H1 (cell line): ENCODE measurements around the gene OBSCN. TPM values are rescaled to one million over a fixed set of nuclear protein-coding genes. Genes with fewer than 3 reads are reported as not detected.

Source experiments
- CTCF ChIA-PET: fragments of 300-600 bp; sonication (Branson Sonifier 250); formaldehyde crosslinking; loops from one replicate; lab custom pipeline; 2021; ENCODE audit not compliant: partially characterized antibody; lab: Charles Lee
- POLR2A ChIA-PET: fragments of 300-600 bp; sonication (Branson Sonifier 250); formaldehyde crosslinking; loops from one replicate; lab custom pipeline; 2021; ENCODE audit warnings: inconsistent platforms; ENCODE audit not compliant: partially characterized antibody; lab: Charles Lee
- DNase-seq, 2 experiments: peaks; one replicate each; pipeline versions ENCODE4 v3.0.0 to v3.0.0-alpha.2; 2010 to 2022; ENCODE audit warnings: low spot score in 2 of 2, low read depth in 1 of 2, mixed read lengths in 1 of 2
- FAIRE-seq: peaks from 2 replicates; lab custom pipeline; 2011; peaks lifted over from hg19 to GRCh38; lab: Jason Lieb, UNC
- H2AFZ ChIP-seq: 2 replicates; pipeline ENCODE4 v1.8.1; 2012; ENCODE audit warnings: low read length, inconsistent platforms
- H2AK5ac ChIP-seq: 2 replicates; pipeline ENCODE4 v1.6.1; 2013; ENCODE audit warnings: low read depth, low read length
- H2BK120ac ChIP-seq: replicated peaks from 2 replicates; pipeline ENCODE3; 2013; ENCODE audit warnings: low read depth, low read length, inconsistent platforms
- H2BK12ac ChIP-seq: 2 replicates; pipeline ENCODE4 v1.6.1; 2013; ENCODE audit warnings: low read depth, low read length
- H2BK15ac ChIP-seq: 2 replicates; pipeline ENCODE4 v1.6.1; 2013; ENCODE audit warnings: low read length
- H2BK20ac ChIP-seq: 2 replicates; pipeline ENCODE4 v1.6.1; 2013; ENCODE audit warnings: low read length
- H2BK5ac ChIP-seq: 2 replicates; pipeline ENCODE4 v1.6.1; 2013; ENCODE audit warnings: low read depth, low read length
- H3K14ac ChIP-seq: 2 replicates; pipeline ENCODE4 v1.6.1; 2013; ENCODE audit warnings: inconsistent platforms; ENCODE audit not compliant: insufficient read length
- H3K18ac ChIP-seq: 2 replicates; pipeline ENCODE4 v1.6.1; 2013; ENCODE audit warnings: low read length; ENCODE audit errors: extremely low read depth
- H3K23ac ChIP-seq: 2 replicates; pipeline ENCODE4 v1.6.1; 2013; ENCODE audit warnings: inconsistent platforms; ENCODE audit not compliant: insufficient read length
- H3K23me2 ChIP-seq: 2 replicates; pipeline ENCODE4 v1.6.1; 2013; ENCODE audit warnings: low read depth, low read length
- H3K27ac ChIP-seq: 2 replicates; pipeline ENCODE4 v1.6.1; 2011; ENCODE audit warnings: low read depth, low read length, inconsistent platforms
- H3K27me3 ChIP-seq, 4 experiments: replicated peaks in 1 of 4; 1 replicate in 1 of 4; 2 replicates in 3 of 4; pipeline versions ENCODE4 v1.6.1 to v1.8.1; 2011 to 2013; ENCODE audit warnings: low read length in 3 of 4, mild to moderate bottlenecking in 3 of 4, inconsistent platforms in 2 of 4, mixed read lengths in 2 of 4, moderate library complexity in 1 of 4; ENCODE audit not compliant: control insufficient read depth in 3 of 4, insufficient read depth in 3 of 4; ENCODE audit errors: extremely low read depth in 1 of 4
- H3K36me3 ChIP-seq, 4 experiments: 2 replicates each; pipeline versions ENCODE4 v1.6.1 to v1.8.1; 2011 to 2013; ENCODE audit warnings: mild to moderate bottlenecking in 4 of 4, low read length in 3 of 4, moderate library complexity in 2 of 4, control low read depth in 1 of 4, inconsistent platforms in 1 of 4; ENCODE audit not compliant: insufficient read depth in 4 of 4, control insufficient read depth in 2 of 4
- H3K4ac ChIP-seq: replicated peaks from 2 replicates; pipeline ENCODE3; 2013; ENCODE audit warnings: low read length, low read depth, mixed read lengths, inconsistent platforms; ENCODE audit not compliant: insufficient read length
- H3K4me1 ChIP-seq, 4 experiments: replicated peaks in 1 of 4; 1 replicate in 1 of 4; 2 replicates in 3 of 4; pipeline versions ENCODE4 v1.6.1 to v1.8.1; 2011 to 2013; ENCODE audit warnings: low read length in 3 of 4, inconsistent platforms in 2 of 4, mixed read lengths in 1 of 4; ENCODE audit not compliant: insufficient read depth in 4 of 4, control insufficient read depth in 3 of 4
- H3K4me2 ChIP-seq, 2 experiments: 2 replicates each; pipeline versions ENCODE4 v1.6.1 to v1.8.1; 2011 to 2013; ENCODE audit warnings: low read depth in 2 of 2, low read length in 2 of 2, control low read depth in 1 of 2, inconsistent platforms in 1 of 2, mild to moderate bottlenecking in 1 of 2; ENCODE audit not compliant: insufficient read depth in 1 of 2
- H3K4me3 ChIP-seq, 4 experiments: fragments of 200-600, 300-600 bp in 1 of 4; sonication (generic), shearing (Covaris generic), sonication (Bioruptor Twin) in 1 of 4; 2 replicates each; pipeline versions ENCODE4 v1.5.1 to v1.8.1; 2011 to 2016; ENCODE audit warnings: low read length in 4 of 4, low read depth in 3 of 4, control low read depth in 2 of 4, inconsistent platforms in 2 of 4, mild to moderate bottlenecking in 2 of 4, mixed read lengths in 1 of 4, moderate library complexity in 1 of 4; ENCODE audit not compliant: insufficient read depth in 2 of 4; ENCODE audit errors: extremely low read depth in 1 of 4
- H3K56ac ChIP-seq: replicated peaks from 2 replicates; pipeline ENCODE3; 2013; ENCODE audit warnings: low read depth, mild to moderate bottlenecking, mixed read lengths, low read length, inconsistent platforms; ENCODE audit not compliant: insufficient read length
- H3K79me1 ChIP-seq: 2 replicates; pipeline ENCODE4 v1.6.1; 2013; ENCODE audit warnings: low read depth, low read length, control low read depth
- H3K79me2 ChIP-seq, 2 experiments: 2 replicates each; pipeline versions ENCODE4 v1.6.1 to v1.8.1; 2012 to 2013; ENCODE audit warnings: low read length in 2 of 2, mild to moderate bottlenecking in 2 of 2, inconsistent platforms in 1 of 2; ENCODE audit not compliant: insufficient read depth in 2 of 2, control insufficient read depth in 1 of 2
- H3K9ac ChIP-seq, 4 experiments: replicated peaks in 1 of 4; 1 replicate in 1 of 4; 2 replicates in 3 of 4; pipeline versions ENCODE4 v1.6.1 to v1.8.1; 2011 to 2013; ENCODE audit warnings: low read depth in 3 of 4, low read length in 3 of 4, control low read depth in 2 of 4, mild to moderate bottlenecking in 2 of 4, moderate library complexity in 2 of 4, inconsistent platforms in 1 of 4; ENCODE audit errors: extremely low read depth in 1 of 4
- H3K9me3 ChIP-seq, 2 experiments: 2 replicates each; pipeline versions ENCODE4 v1.6.1 to v1.8.1; 2012 to 2013; ENCODE audit warnings: mild to moderate bottlenecking in 2 of 2, moderate library complexity in 2 of 2, control low read depth in 1 of 2, inconsistent platforms in 1 of 2, low read depth in 1 of 2, low read length in 1 of 2, mixed read lengths in 1 of 2; ENCODE audit not compliant: insufficient read depth in 2 of 2
- H4K20me1 ChIP-seq, 2 experiments: replicated peaks in 1 of 2; 2 replicates each; pipeline versions ENCODE3 to v1.8.1; 2011 to 2013; ENCODE audit warnings: inconsistent platforms in 2 of 2, low read length in 2 of 2, mild to moderate bottlenecking in 1 of 2; ENCODE audit not compliant: insufficient read depth in 2 of 2, control insufficient read depth in 1 of 2
- H4K5ac ChIP-seq: 2 replicates; pipeline ENCODE4 v1.6.1; 2013; ENCODE audit warnings: low read length, low read depth, mixed read lengths, inconsistent platforms; ENCODE audit not compliant: insufficient read length
- H4K8ac ChIP-seq: 2 replicates; pipeline ENCODE4 v1.8.0; 2013; ENCODE audit warnings: mild to moderate bottlenecking, moderate library complexity, low read length, inconsistent platforms; ENCODE audit not compliant: insufficient read depth; ENCODE audit errors: extremely low read depth
- H4K91ac ChIP-seq: replicated peaks from 2 replicates; pipeline ENCODE3; 2013; ENCODE audit warnings: low read length, mixed read lengths, inconsistent platforms; ENCODE audit not compliant: insufficient read length
- ATF3 ChIP-seq: IDR thresholded peaks from 2 replicates; pipeline ENCODE4 v1.6.1; 2011; ENCODE audit warnings: low read depth, mild to moderate bottlenecking, low read length; ENCODE audit not compliant: insufficient read depth
- BRCA1 ChIP-seq: IDR thresholded peaks from 2 replicates; pipeline ENCODE4 v1.6.1; 2012; ENCODE audit warnings: low read depth, low read length, improper control_type of control experiment
- CTCF ChIP-seq, 3 experiments: IDR thresholded peaks; 1 replicate in 2 of 3; 2 replicates in 1 of 3; pipeline versions ENCODE4 v1.5.1 to v1.6.1; 2011; ENCODE audit warnings: low read length in 3 of 3, mild to moderate bottlenecking in 3 of 3, inconsistent platforms in 2 of 3, low read depth in 1 of 3, moderate library complexity in 1 of 3; ENCODE audit not compliant: insufficient read depth in 1 of 3; ENCODE audit errors: control extremely low read depth in 1 of 3
- POLR2AphosphoS5 ChIP-seq: IDR thresholded peaks from 2 replicates; pipeline ENCODE4 v1.6.1; 2011; ENCODE audit warnings: low read depth, low read length
- TAF1 ChIP-seq: IDR thresholded peaks from 2 replicates; pipeline ENCODE4 v1.6.1; 2011; ENCODE audit warnings: mild to moderate bottlenecking, low read depth, low read length
- TAF7 ChIP-seq: optimal IDR thresholded peaks from 2 replicates; pipeline ENCODE3; 2011; ENCODE audit warnings: low read depth, mild to moderate bottlenecking, inconsistent platforms, low read length, moderate library complexity, borderline replicate concordance
- TBP ChIP-seq: IDR thresholded peaks from 2 replicates; pipeline ENCODE4 v1.6.1; 2011; ENCODE audit warnings: low read depth, low read length, improper control_type of control experiment
- WGBS, 2 experiments: shearing (Covaris generic) in 1 of 2; methylation state at CpG; one replicate each; pipeline versions ENCODE4 v1.1.6 to v1.1.7; 2013 to 2015; ENCODE audit warnings: low lambda C conversion rate in 2 of 2, mixed read lengths in 2 of 2, inconsistent platforms in 1 of 2, low coverage in 1 of 2, missing lambda C conversion rate in 1 of 2; ENCODE audit not compliant: insufficient replicate concordance in 2 of 2, insufficient coverage in 1 of 2, insufficient read length in 1 of 2; ENCODE audit errors: extremely low coverage in 1 of 2, missing lambda C conversion rate in 1 of 2; 5-methylcytosine and 5-hydroxymethylcytosine counted together
- polyA plus RNA-seq, 7 experiments: library from polyadenylated mRNA; depleted of rRNA in 3 of 7; stranded (reverse) in 5 of 7; unstranded in 2 of 7; fragments of >200 nt in 5 of 7; fragments of 200-250 nt in 2 of 7; gene quantifications; 1 replicate in 5 of 7; 2 replicates in 1 of 7; 4 replicates in 1 of 7; pipeline versions ENCODE4 v1.2.1 to v1.2.3, GENCODE V29; 2011 to 2013; ENCODE audit warnings: missing spikeins in 2 of 7, mixed read lengths in 2 of 7
- total RNA-seq: library from RNA; stranded (reverse); fragmentation: NEBNext Ultra II Directional; extraction: Animal tissue kit (Norgen Biotek cat#: 25700); gene quantifications from 2 replicates; pipeline ENCODE4 v1.2.1, GENCODE V29; 2021

The OBSCN gene
- total and polyA plus RNA-seq, 2 of the 8 experiments (the other 6 are each of a cell fraction or from before 2014, with no cell fraction given), result 7.5 to 28.4 TPM

DNA sequence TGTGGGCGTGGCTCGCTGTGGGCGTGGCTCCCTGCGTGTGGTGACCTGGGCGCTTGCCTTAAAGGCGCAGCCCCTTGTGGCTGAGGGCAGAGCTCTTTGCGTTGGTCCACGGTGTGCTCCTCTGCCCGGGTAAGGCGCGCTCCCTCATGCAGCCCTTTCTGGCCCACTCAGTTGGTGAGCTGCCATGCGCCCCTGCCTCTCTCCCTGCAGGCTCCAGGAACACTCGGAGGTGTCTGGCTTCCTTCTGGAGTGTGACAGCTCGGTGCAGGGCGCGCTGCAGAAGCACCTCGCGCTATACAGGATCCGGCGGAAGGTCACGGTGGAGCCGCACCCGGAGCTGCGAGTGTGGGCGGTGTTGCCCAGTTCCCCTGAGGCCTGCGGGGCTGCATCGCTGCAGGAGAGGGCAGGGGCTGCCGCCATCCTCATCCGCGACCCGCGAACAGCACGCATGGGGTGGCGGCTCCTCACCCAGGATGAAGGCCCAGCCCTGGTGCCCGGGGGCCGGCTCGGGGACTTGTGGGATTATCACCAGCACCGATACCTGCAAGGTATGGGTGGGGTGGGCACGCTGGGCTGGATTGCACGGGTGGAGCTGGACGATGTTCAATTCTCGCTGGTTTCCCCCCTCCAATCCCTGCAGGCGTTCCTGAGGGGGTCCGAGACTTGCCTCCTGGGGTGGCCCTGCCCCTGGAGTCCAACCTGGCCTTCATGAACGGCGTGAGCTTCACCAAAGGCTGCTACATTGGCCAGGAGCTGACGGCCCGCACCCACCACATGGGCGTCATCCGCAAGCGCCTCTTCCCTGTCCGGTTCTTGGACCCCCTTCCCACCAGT, 33.1 kb upstream of the OBSCN start:
- Histone ChIP-seq H3K4me2 (peak overlapping the region; percentile 24 to 46), H3K27me3 (no peaks in the 10 kb centered on the region), H3K9me3 (no peaks in the 10 kb centered on the region), H2BK20ac (no peak overlapping the region), H2AK5ac (peak overlapping the region; percentile 24; the same call in 1 of the 2 replicates), H3K36me3 (no peaks in the 10 kb centered on the region; a peak in 1 of 8 replicates), H3K4me3 (peak overlapping the region in 1 of 4 experiments; percentile 28; a peak in 1 of 8 replicates), H2BK12ac (no peak overlapping the region), H3K23ac (no peak overlapping the region), H3K14ac (no peak overlapping the region), H2BK5ac (no peak overlapping the region), H3K18ac (no peak overlapping the region), H3K9ac (no peak overlapping the region), H3K27ac (no peak overlapping the region), H2BK15ac (no peak overlapping the region), H3K4me1 (peaks cover 0 to 6% (median 4%) of the 10 kb centered on the region in 4 experiments; a peak in 4 of 7 replicates), H4K8ac (peak overlapping the region; percentile 95), H4K91ac (no peak overlapping the region), H3K79me1 (peaks cover 10% of the 10 kb centered on the region), H2BK120ac (no peak overlapping the region), H3K23me2 (peaks cover 2% of the 10 kb centered on the region; the same call in 1 of the 2 replicates), H3K4ac (no peak overlapping the region), H2AFZ (no peak overlapping the region), H4K5ac (no peak overlapping the region), H3K56ac (no peak overlapping the region), H3K79me2 (0 out of 4 replicates have a peak, but pooled peaks cover 0 to 6% of the 10 kb centered on the region in 2 experiments), H4K20me1 (peaks cover 8 to 20% of the 10 kb centered on the region in 2 experiments)
- 90% methylated on average over 37 of the region's 52 CpGs; no CpG with 5 or more reads in 1 of the 2 experiments for WGBS, 2 experiments
- ChIA-PET CTCF (interaction anchor here (0.9 to 3.8 kb wide), 7 partner anchors 9 to 175 kb away, joined by 3 to 23 read pairs (median 4); partner anchors contain the start of gene IBA57), POLR2A (interaction anchor here (0.5 to 2.0 kb wide), 10 partner anchors 8 to 528 kb away, joined by 3 to 17 read pairs (median 3); partner anchors contain the start of genes GUK1 and IBA57)
- DNase-seq (peak in 1 of 2 experiments; percentile 78), FAIRE-seq (no peak)
- TF ChIP-seq BRCA1 (no peak), TBP (peak; percentile 73), CTCF (IDR thresholded peaks at IDR 0.05; ENCODE audit: control extremely low read depth in 1 of 3, insufficient read depth in 1 of 3, low read depth in 1 of 3, low read length in 3 of 3) (peak in 2 of 3 experiments; percentile 11 to 14; a peak in 2 of 4 replicates), TAF1 (peak; percentile 69), TAF7 (no peak), ATF3 (no peak), POLR2AphosphoS5 (0 out of 2 replicates have a peak, but pooled peaks have one; percentile 60)
